OCI-LY3 (cell line): ENCODE results near the gene CTNS.
"Not testable (repeated sequence)": the region's sequence is repeated elsewhere in the genome, so short reads cannot be mapped to it uniquely, and the experiment has no call there.

Experiments
- H2AFZ ChIP-seq: fragments of 200-600, 300-600 bp; shearing (Covaris generic); 2 replicates; pipeline ENCODE4 v1.6.0; 2014; ENCODE audit warnings: antibody characterized with exemption, low read depth, low read length
- H3K27ac ChIP-seq: fragments of 200-600, 300-600 bp; sonication (generic); 2 replicates; pipeline ENCODE4 v1.5.1; 2014; ENCODE audit warnings: mild to moderate bottlenecking, low read length, moderate library complexity, mixed read lengths
- H3K27me3 ChIP-seq: fragments of 200-600, 300-600 bp; sonication (generic); 2 replicates; pipeline ENCODE4 v1.6.1; 2014; ENCODE audit warnings: low read depth, low read length, mixed read lengths
- H3K36me3 ChIP-seq: fragments of 200-600, 300-600 bp; sonication (generic); replicated peaks from 2 replicates; pipeline ENCODE3; 2014; ENCODE audit warnings: low read depth, low read length, mixed read lengths
- H3K4me1 ChIP-seq: fragments of 300-600, 200-600 bp; sonication (generic); 2 replicates; pipeline ENCODE4 v1.6.1; 2014; ENCODE audit warnings: low read length, mixed read lengths
- H3K4me2 ChIP-seq: fragments of 200-600, 300-600 bp; sonication (generic); 2 replicates; pipeline ENCODE4 v1.6.1; 2014; ENCODE audit warnings: low read length, mixed read lengths
- H3K4me3 ChIP-seq: fragments of 300-600, 200-600 bp; sonication (generic); 2 replicates; pipeline ENCODE4 v1.5.1; 2014; ENCODE audit warnings: antibody characterized with exemption, mild to moderate bottlenecking, low read length, moderate library complexity
- H3K79me2 ChIP-seq: fragments of 300-600, 200-600 bp; shearing (Covaris generic); 2 replicates; pipeline ENCODE4 v1.6.1; 2014; ENCODE audit warnings: mild to moderate bottlenecking, low read length, mixed read lengths
- H3K9ac ChIP-seq: fragments of 300-600, 200-600 bp; shearing (Covaris generic); 2 replicates; pipeline ENCODE4 v1.6.0; 2014; ENCODE audit warnings: mild to moderate bottlenecking, low read length, moderate library complexity
- H3K9me3 ChIP-seq: fragments of 200-600, 300-600 bp; shearing (Covaris generic); 2 replicates; pipeline ENCODE4 v1.6.1; 2014; ENCODE audit warnings: low read length, mixed read lengths; ENCODE audit not compliant: insufficient read depth
- H4K20me1 ChIP-seq: fragments of 200-600, 300-600 bp; sonication (generic); 2 replicates; pipeline ENCODE4 v1.6.1; 2016; ENCODE audit warnings: low read length, mixed read lengths; ENCODE audit not compliant: insufficient read depth
- CTCF ChIP-seq: fragments of 200-600, 300-600 bp; sonication (generic); IDR thresholded peaks from 2 replicates; pipeline ENCODE4 v1.5.1; 2014; ENCODE audit warnings: antibody characterized with exemption, low read length, low read depth
- EZH2phosphoT487 ChIP-seq: fragments of 200-600 bp; shearing (Covaris generic); IDR thresholded peaks from 2 replicates; pipeline ENCODE4 v1.6.1; 2018; ENCODE audit warnings: antibody characterized with exemption, mixed run types, low read depth

CTNS gene

GRCh38 chr17:3697103-3697476 is 60.5 kb downstream of the CTNS start:
- Histone ChIP-seq H3K9ac (no peak overlapping the region), H3K4me3 (no peak overlapping the region), H3K4me1 (peaks cover 26% of the 10 kb centered on the region), H3K36me3 (no peaks in the 10 kb centered on the region), H3K27ac (no peak overlapping the region), H3K9me3 (no peaks in the 10 kb centered on the region), H3K4me2 (peak overlapping the region; percentile 89), H3K27me3 (no peaks in the 10 kb centered on the region), H2AFZ (no peak overlapping the region), H4K20me1 (peaks cover 17% of the 10 kb centered on the region), H3K79me2 (peaks cover 40% of the 10 kb centered on the region)
- TF ChIP-seq EZH2phosphoT487, result no peak
- TF ChIP-seq CTCF, result no peak

- no peaks in the 10 kb centered on the region for H3K36me3 ChIP-seq
- no peak overlapping the region for H3K9ac ChIP-seq
- H4K20me1 ChIP-seq, result peaks cover 7% of the 10 kb centered on the region; the same call in 1 of the 2 replicates
- peaks cover 19% of the 10 kb centered on the region for H3K4me1 ChIP-seq
- peaks cover 30% of the 10 kb centered on the region for H3K79me2 ChIP-seq
- TF ChIP-seq CTCF (no peak), EZH2phosphoT487 (no peak)
- H3K4me3 ChIP-seq, result no peak overlapping the region
- no peak overlapping the region for H3K27ac ChIP-seq
- no peak overlapping the region for H2AFZ ChIP-seq
- no peak overlapping the region for H3K4me2 ChIP-seq
- H3K9me3 ChIP-seq, result no peaks in the 10 kb centered on the region
- H3K27me3 ChIP-seq, result no peaks in the 10 kb centered on the region
Observed at GRCh38 chr17:3698139-3698538, 61.6 kb downstream of the CTNS start.

GRCh38 chr17:3699951-3700350 is 63.4 kb downstream of the CTNS start:
- Histone ChIP-seq H2AFZ (no peak overlapping the region), H3K9me3 (no peaks in the 10 kb centered on the region), H3K36me3 (no peaks in the 10 kb centered on the region), H3K4me1 (peaks cover 7% of the 10 kb centered on the region), H3K4me2 (no peak overlapping the region), H3K4me3 (no peak overlapping the region), H3K9ac (no peak overlapping the region), H3K27me3 (no peaks in the 10 kb centered on the region), H3K79me2 (peaks cover 12% of the 10 kb centered on the region), H4K20me1 (no peaks in the 10 kb centered on the region), H3K27ac (no peak overlapping the region)
- no peak for TF ChIP-seq CTCF
- TF ChIP-seq EZH2phosphoT487, result no peak

- not testable (repeated sequence) for H3K9me3 ChIP-seq, H3K4me2 ChIP-seq, H3K79me2 ChIP-seq, H4K20me1 ChIP-seq, H3K9ac ChIP-seq, H3K4me1 ChIP-seq, H3K36me3 ChIP-seq, H3K4me3 ChIP-seq, H2AFZ ChIP-seq, H3K27me3 ChIP-seq, H3K27ac ChIP-seq
Observed at GRCh38 chr17:3702041-3702539, 65.5 kb downstream of the CTNS start.
